OCI-LY7 (cell line): ENCODE data around the gene MED26.

Experiments
- CTCF ChIP-seq: fragments of 200-600 bp; sonication (generic); conservative IDR thresholded peaks from 2 replicates; pipeline ENCODE4 v1.5.1; 2014; ENCODE audit warnings: mild to moderate bottlenecking, antibody characterized with exemption, low read length, moderate library complexity, mixed read lengths
- EZH2phosphoT487 ChIP-seq: fragments of 200-600 bp; sonication (generic); IDR thresholded peaks from 2 replicates; pipeline ENCODE4 v1.6.1; 2018; ENCODE audit warnings: low read depth, borderline replicate concordance, mild to moderate bottlenecking, mixed run types, antibody characterized with exemption, low read length, moderate library complexity, mixed read lengths

DNA sequence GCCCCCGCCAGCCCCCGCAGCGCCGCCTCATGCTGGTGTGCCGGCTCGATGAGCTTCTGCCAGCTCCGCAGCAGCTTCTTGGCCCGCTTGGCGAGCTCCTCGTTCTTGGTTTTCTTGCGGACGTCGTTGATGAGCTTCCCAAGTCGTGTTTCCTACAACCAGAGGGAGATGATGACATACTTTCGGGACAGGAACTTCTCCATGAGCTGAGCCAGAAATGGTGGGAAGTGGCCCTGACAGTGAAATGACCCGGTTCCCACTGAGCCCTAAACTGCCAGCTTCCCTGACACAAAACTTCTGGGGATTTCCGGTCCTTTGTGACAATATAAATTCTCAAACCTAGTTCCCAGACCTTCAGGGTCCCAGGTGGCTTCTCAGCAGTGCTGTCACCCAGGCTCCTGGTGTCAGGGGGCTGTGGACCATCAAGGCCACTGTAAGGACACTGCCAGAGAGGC is 50.4 kb downstream of the MED26 start:
- no peak for TF ChIP-seq CTCF
- no peak for TF ChIP-seq EZH2phosphoT487
